ENCODE measurements around the gene PLEKHA6.

- TF ChIP-seq POLR2A (IDR thresholded peaks at IDR 0.05; ENCODE audit: low read length), result no peak
- no peak for TF ChIP-seq GATA1 (IDR thresholded peaks at IDR 0.05; ENCODE audit: low read depth, low read length)
Measured at GRCh38 chr1:204323887-204324286, 35.8 kb downstream of the PLEKHA6 start.

Measured in erythroblast (primary cell).